ENCODE measurements around the gene PLEKHB2. TPM values are rescaled to one million over a fixed set of nuclear protein-coding genes. Genes with fewer than 3 reads are reported as not detected.
"Not testable (repeated sequence)": the region's sequence is repeated elsewhere in the genome, so short reads cannot be mapped to it uniquely, and the experiment has no call there.

PLEKHB2 gene
- polyA plus RNA-seq, 6 donors from 2014 or later = 53.5 to 68.1 (median 57.3) TPM

DNA sequence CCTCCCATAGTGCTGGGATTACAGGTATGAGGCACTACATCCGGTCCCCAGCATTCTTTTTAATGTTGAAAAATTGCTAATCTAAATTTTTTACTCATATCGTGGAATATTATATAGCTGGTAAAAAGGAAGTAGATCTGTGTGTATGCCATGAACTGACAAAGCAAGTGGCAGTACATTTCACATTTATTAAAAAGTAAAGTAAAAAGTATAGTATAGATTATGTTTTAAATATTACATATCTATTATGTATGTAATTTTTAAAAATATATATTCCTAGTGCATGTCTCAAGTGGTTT lies 25.1 kb downstream of the PLEKHB2 start:
- H3K4me1 Mint-ChIP-seq = no peaks in the 10 kb centered on the region
- no peak for DNase-seq
- H3K27me3 Mint-ChIP-seq = no peaks in the 10 kb centered on the region
- peaks cover 33 to 35% of the 10 kb centered on the region in 2 donors for H3K36me3 Mint-ChIP-seq
- no peak overlapping the region for H3K4me3 Mint-ChIP-seq
- ATAC-seq (ENCODE audit: low read depth in 2 of 2) = no peak
- H3K9me3 Mint-ChIP-seq = peaks cover 0 to 7% (median 2%) of the 10 kb centered on the region in 7 donors
- no peak overlapping the region for H3K27ac Mint-ChIP-seq

DNA sequence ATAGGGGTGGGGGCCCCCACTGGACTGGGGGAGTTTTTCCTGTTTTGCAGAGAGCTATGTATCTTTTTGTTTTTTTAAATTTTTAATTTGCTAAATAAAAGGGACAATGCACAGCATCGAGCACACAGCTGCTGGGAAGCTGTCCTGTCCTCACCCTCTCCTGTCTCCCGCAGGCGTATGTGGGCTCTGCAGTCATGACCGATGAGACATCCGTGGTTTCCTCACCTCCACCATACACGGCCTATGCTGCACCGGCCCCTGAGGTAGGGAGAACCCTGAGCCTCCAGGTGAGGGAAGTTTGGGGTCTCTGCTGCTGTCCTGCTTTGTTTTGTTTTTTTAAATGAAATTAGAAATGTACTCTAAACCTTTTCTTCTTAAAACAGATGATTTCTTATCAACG lies 27.6 kb downstream of the PLEKHB2 start:
- ATAC-seq (ENCODE audit: low read depth in 2 of 2) = no peak
- H3K36me3 Mint-ChIP-seq = peaks cover 31 to 34% of the 10 kb centered on the region in 2 donors
- H3K27ac Mint-ChIP-seq = no peak overlapping the region
- DNase-seq = no peak
- H3K27me3 Mint-ChIP-seq = no peaks in the 10 kb centered on the region
- H3K9me3 Mint-ChIP-seq = peaks cover 0 to 7% (median 2%) of the 10 kb centered on the region in 7 donors
- peaks cover 0 to 4% (median 4%) of the 10 kb centered on the region in 3 donors for H3K4me1 Mint-ChIP-seq
- no peak overlapping the region for H3K4me3 Mint-ChIP-seq

DNA sequence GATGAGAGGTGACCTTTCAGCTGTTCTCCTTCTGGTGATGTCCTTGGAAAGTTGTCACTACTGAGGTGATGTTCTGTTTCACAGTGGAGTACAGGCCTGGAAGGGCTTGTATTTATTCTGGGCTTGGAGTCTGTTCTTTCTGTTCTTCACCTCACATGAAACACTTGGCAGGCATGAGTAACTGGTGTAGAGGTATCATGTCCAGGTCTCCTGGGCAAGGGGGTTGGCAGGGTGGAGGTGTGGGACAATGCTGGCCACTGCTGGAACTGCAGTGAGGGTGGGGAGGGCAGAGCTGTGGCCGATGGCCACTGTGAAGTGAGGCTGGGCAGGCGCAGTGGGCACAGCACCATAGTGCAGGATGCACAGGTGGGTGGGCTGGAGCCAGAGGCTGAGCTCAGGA lies 35.4 kb downstream of the PLEKHB2 start:
- no peak for ATAC-seq (ENCODE audit: low read depth in 2 of 2)
- Mint-ChIP-seq H3K4me1 (peaks cover 17 to 23% (median 18%) of the 10 kb centered on the region in 3 donors), H3K27ac (peak overlapping the region in 3 of 6 donors; percentile 16 to 78 (median 46)), H3K27me3 (no peaks in the 10 kb centered on the region), H3K4me3 (no peak overlapping the region), H3K9me3 (no peaks in the 10 kb centered on the region), H3K36me3 (peaks cover 27 to 31% of the 10 kb centered on the region in 2 donors)
- no peak for DNase-seq

DNA sequence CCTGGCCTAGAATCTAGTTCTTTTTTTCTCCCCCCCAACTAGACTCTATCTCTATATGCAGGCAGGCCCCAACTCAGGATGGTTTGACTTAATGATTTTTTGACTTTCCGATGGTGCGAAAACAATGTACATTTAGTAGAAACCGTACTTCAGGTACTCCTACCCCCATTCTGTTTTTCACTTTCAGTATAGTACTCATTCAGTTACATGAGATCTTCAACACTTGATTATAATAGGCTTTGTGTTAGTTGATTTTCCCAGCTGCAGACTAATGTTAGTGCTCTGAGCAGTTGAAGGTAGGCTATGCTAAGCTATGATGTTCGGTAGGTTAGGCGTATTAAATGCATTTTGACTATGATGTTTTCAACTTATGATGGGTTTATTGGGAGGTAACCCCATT lies 37.7 kb downstream of the PLEKHB2 start:
- no peak overlapping the region for H3K4me3 Mint-ChIP-seq
- H3K27ac Mint-ChIP-seq = no peak overlapping the region
- ATAC-seq (ENCODE audit: low read depth in 2 of 2) (no peak), DNase-seq (no peak)
- H3K27me3 Mint-ChIP-seq = no peaks in the 10 kb centered on the region
- H3K36me3 Mint-ChIP-seq = peaks cover 20% of the 10 kb centered on the region in 2 donors
- H3K4me1 Mint-ChIP-seq = peaks cover 13 to 20% (median 18%) of the 10 kb centered on the region in 3 donors
- H3K9me3 Mint-ChIP-seq = no peaks in the 10 kb centered on the region

DNA sequence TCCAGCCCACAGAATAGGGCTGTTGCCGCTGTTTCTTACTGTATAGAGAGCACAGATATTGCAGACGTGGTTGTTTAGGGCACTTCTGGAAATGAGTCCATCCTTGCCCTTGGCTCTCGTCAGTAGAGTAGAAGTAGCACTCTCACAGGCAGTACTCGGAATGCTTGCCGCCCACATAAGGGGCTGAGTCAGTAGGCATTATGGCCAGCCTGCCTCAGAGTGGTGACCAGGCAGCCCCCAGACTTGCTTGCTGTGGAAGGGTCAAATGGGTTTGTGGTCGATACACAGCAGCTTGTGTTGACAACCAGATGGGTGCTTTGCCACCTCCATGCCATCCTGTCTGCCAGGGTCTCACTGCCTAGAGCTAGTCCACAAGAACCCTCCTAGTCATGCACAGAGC lies 38.7 kb downstream of the PLEKHB2 start:
- Mint-ChIP-seq H3K27me3 (no peaks in the 10 kb centered on the region), H3K36me3 (peaks cover 14 to 20% of the 10 kb centered on the region in 2 donors), H3K4me1 (peaks cover 10 to 18% (median 17%) of the 10 kb centered on the region in 3 donors), H3K4me3 (no peak overlapping the region), H3K9me3 (no peaks in the 10 kb centered on the region), H3K27ac (no peak overlapping the region)
- DNase-seq = no peak
- no peak for ATAC-seq (ENCODE audit: low read depth in 2 of 2)

DNA sequence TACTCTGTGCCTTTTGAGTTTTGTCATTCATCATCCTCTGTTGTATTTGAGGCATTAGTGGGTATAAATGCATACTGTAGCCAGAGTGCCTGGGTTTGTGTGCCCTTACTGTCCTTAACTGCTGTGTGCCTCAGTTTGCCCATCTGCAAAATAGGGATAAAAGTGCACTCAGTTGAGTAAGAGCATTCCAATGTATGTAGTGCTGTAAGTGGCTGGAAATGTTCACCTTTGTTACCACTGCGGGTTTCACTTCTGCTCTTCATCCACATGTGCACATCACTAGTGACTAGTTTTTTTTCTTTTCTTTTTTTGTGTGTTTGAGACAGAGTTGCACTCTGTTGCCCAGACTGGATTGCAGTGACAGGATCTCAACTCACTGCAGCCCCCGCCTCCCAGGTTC lies 39.9 kb downstream of the PLEKHB2 start:
- Mint-ChIP-seq H3K9me3 (no peaks in the 10 kb centered on the region), H3K4me3 (no peak overlapping the region), H3K4me1 (peaks cover 5 to 17% (median 13%) of the 10 kb centered on the region in 3 donors), H3K36me3 (peaks cover 14 to 16% of the 10 kb centered on the region in 2 donors), H3K27me3 (no peaks in the 10 kb centered on the region), H3K27ac (peak overlapping the region in 3 of 6 donors; percentile 6 to 92 (median 26))
- no peak for DNase-seq
- peak; percentile 43 to 47 for ATAC-seq (ENCODE audit: low read depth in 2 of 2)

DNA sequence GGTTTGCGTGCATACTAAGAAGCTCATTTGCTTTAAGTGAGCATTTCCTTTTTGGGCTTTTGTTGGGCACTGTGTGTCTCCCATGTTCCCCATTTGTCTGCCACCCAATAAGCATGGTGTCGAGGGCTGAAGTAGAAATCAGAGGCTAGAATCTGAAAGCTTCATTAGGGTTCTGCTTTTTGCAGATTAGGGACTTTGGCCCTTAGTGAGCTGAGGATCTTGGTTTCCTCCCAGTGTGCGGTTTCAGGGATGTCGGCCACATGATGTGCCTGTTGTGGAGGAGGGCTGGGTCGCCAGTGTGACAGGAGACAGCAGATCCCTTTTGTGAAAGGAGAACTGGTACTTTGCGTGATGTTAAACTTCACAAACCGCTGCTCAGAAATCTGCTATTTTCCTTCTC lies 41.1 kb downstream of the PLEKHB2 start:
- H3K4me1 Mint-ChIP-seq = peaks cover 0 to 17% (median 8%) of the 10 kb centered on the region in 3 donors
- no peaks in the 10 kb centered on the region for H3K9me3 Mint-ChIP-seq
- H3K36me3 Mint-ChIP-seq = peaks cover 8 to 14% of the 10 kb centered on the region in 2 donors
- DNase-seq (no peak), ATAC-seq (ENCODE audit: low read depth in 2 of 2) (no peak)
- H3K27ac Mint-ChIP-seq = peak overlapping the region in 2 of 6 donors; percentile 11 to 56
- H3K27me3 Mint-ChIP-seq = no peaks in the 10 kb centered on the region
- peak overlapping the region in 1 of 8 donors; percentile 33 for H3K4me3 Mint-ChIP-seq

DNA sequence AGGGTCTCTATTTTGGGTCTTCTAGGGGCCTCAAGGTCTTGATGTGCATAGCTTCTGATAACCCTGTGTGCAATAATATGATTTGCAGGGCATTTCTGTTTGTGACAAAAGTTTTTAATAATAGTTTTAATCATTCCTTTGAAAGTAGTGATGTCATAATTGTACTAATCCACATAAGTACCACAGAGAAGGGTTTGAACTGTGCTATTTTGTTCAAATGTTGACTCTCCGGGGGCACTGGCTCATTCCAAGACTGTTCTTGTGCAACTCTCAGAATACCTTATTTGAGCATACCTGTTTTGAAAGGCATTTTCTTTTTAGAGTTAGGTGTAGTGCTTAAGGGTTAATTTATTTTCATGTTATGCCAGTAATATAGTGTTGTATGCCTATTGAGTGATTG lies 41.6 kb downstream of the PLEKHB2 start:
- ATAC-seq (ENCODE audit: low read depth in 2 of 2) = no peak
- no peaks in the 10 kb centered on the region for H3K27me3 Mint-ChIP-seq
- no peak for DNase-seq
- peaks cover 8 to 14% of the 10 kb centered on the region in 2 donors for H3K36me3 Mint-ChIP-seq
- peak overlapping the region in 2 of 6 donors; percentile 11 to 24 for H3K27ac Mint-ChIP-seq
- no peaks in the 10 kb centered on the region for H3K9me3 Mint-ChIP-seq
- peak overlapping the region in 1 of 8 donors; percentile 33 for H3K4me3 Mint-ChIP-seq
- H3K4me1 Mint-ChIP-seq = peaks cover 0 to 17% (median 8%) of the 10 kb centered on the region in 3 donors

DNA sequence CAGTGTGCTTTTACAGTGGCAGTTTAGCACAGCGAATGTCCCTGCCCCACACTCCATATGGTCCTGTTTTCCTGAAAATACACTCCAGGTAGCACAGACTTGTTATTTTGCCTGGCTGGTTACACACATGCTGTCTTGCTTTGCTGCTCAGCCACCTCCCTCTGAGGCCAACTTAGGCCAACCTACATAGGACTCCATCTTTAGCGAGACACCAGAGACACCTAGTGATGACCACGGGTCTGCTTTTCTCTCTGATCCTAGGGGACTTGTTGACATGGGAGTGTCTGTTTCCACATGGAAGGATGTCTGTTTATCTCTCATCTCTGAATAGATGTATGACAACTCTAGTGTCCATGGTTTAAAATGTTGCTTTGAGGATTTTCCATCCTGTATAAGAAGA lies 43.3 kb downstream of the PLEKHB2 start:
- DNase-seq = no peak
- Mint-ChIP-seq H3K36me3 (peaks cover 8 to 14% of the 10 kb centered on the region in 2 donors), H3K9me3 (no peaks in the 10 kb centered on the region), H3K27me3 (no peaks in the 10 kb centered on the region), H3K4me1 (peaks cover 0 to 12% (median 8%) of the 10 kb centered on the region in 3 donors), H3K27ac (peak overlapping the region in 1 of 6 donors; percentile 31), H3K4me3 (no peak overlapping the region)
- ATAC-seq (ENCODE audit: low read depth in 2 of 2) = no peak

DNA sequence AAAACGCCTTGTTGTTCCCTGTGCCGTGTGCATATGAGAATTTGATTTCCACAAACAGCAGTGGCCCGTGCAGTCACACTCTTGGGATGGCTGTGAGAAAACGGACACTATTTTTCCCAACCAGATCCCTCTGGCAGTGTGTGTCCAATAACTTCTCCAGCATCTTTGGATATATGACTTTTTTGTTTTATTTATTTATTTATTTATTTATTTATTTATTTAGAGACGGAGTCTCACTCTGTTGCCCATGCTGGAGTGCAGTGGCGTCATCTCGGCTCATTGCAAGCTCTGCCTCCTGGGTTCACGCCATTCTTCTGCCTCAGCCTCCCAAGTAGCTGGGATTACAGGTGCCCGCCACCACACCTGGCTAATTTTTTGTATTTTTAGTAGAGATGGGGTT lies 45.0 kb downstream of the PLEKHB2 start:
- H3K27me3 Mint-ChIP-seq; H3K9me3 Mint-ChIP-seq; H3K4me3 Mint-ChIP-seq; ATAC-seq (ENCODE audit: low read depth in 2 of 2); H3K36me3 Mint-ChIP-seq; DNase-seq: not testable (repeated sequence)
- Mint-ChIP-seq H3K4me1 (peaks cover 7 to 12% (median 8%) of the 10 kb centered on the region in 3 donors), H3K27ac (peak overlapping the region in 1 of 6 donors; percentile 36)

DNA sequence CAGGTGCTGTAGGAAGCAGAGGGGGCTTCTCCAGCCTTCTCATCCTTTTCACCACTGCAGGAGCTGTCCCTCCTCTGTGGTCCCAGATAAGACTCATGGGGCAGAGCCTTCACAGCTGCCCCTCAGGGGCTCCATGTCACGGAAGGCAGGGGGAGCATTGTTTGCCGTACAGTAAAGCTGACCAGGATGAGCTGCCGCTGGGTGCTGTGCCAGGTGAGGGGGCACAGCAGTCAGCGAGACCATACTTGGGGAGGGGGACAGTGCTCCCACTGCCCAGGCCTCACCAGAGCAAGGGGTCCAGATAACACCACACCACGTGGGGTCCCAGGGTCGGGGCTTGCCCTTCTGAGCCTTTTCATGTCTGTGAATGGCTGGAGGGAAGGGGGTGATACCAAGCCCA lies 46.3 kb downstream of the PLEKHB2 start:
- peaks cover 10 to 12% (median 11%) of the 10 kb centered on the region in 3 donors for H3K4me1 Mint-ChIP-seq
- no peak overlapping the region for H3K4me3 Mint-ChIP-seq
- H3K27ac Mint-ChIP-seq = peak overlapping the region in 2 of 6 donors; percentile 11 to 28
- H3K27me3 Mint-ChIP-seq = no peaks in the 10 kb centered on the region
- no peak for DNase-seq
- H3K36me3 Mint-ChIP-seq = peaks cover 8% of the 10 kb centered on the region in 2 donors
- no peak for ATAC-seq (ENCODE audit: low read depth in 2 of 2)
- no peaks in the 10 kb centered on the region for H3K9me3 Mint-ChIP-seq

DNA sequence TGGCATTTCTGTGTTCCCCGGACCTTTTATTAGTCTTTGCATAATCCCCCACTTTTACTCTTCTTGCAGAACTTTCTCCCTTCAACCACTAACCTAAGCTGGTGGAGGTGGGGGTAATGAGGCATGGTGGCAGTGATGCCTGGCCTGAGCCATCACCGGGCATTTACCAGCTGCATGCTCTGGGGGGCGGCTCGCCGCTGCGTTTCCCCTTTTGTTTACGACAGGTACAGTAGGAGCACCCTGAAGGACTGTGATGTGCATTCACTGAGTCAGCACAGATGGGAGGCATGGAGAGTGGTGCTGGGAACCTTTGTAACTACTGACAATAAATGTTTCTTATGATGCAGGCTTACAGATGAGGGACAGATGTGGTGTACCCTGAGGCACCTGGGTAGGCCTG lies 46.9 kb downstream of the PLEKHB2 start:
- no peak for DNase-seq
- H3K27ac Mint-ChIP-seq = no peak overlapping the region
- no peak overlapping the region for H3K4me3 Mint-ChIP-seq
- H3K9me3 Mint-ChIP-seq = no peaks in the 10 kb centered on the region
- no peak for ATAC-seq (ENCODE audit: low read depth in 2 of 2)
- peaks cover 8% of the 10 kb centered on the region in 2 donors for H3K36me3 Mint-ChIP-seq
- peaks cover 12 to 19% (median 18%) of the 10 kb centered on the region in 3 donors for H3K4me1 Mint-ChIP-seq
- no peaks in the 10 kb centered on the region for H3K27me3 Mint-ChIP-seq

DNA sequence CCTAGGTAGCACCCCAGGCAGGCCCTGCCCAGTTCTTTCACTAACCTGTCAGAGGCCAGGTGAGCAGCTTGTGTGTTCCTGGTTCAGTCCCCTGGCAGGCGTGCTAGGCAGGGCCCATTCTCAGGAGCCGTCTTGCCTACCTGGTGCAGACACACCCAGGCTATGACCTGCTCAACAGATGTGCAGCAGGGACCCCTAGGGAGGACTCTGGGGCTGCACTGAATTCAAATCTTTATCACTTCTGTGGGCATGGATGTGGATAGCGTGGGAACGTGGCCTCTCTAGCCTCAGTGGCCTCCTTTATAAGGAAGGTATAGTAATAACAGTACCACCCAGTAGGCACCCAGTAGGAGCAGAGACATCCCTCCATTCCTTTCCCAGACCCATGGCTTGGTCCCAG lies 48.4 kb downstream of the PLEKHB2 start:
- no peaks in the 10 kb centered on the region for H3K9me3 Mint-ChIP-seq
- peak overlapping the region in 1 of 8 donors; percentile 57 for H3K4me3 Mint-ChIP-seq
- peaks cover 17 to 22% (median 22%) of the 10 kb centered on the region in 3 donors for H3K4me1 Mint-ChIP-seq
- no peak overlapping the region for H3K27ac Mint-ChIP-seq
- peaks cover 8% of the 10 kb centered on the region in 2 donors for H3K36me3 Mint-ChIP-seq
- ATAC-seq (ENCODE audit: low read depth in 2 of 2) (no peak), DNase-seq (no peak)
- H3K27me3 Mint-ChIP-seq = no peaks in the 10 kb centered on the region

DNA sequence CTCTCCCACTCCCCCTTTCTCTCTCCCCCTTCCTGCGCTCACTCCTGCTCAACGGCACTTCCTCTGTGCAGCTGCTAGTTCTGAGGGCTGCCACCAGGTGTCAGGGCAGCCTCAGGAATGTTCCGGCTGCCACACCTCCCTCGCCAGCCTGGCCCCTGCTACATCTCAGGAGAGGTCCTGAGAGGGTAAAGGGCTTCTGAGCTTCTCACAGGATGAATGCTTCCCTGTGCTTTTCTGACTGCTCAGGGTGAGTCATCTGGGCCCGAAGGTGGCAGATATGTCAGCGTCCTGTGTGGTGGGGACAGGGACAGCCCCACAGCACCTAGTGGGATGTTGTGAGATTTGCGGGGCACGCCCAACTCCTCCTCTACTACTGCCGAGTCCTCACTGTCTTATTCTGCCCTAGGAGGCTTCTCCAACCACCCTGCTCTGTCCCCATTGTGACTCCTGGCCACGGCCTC lies 49.0 kb downstream of the PLEKHB2 start:
- no peaks in the 10 kb centered on the region for H3K9me3 Mint-ChIP-seq
- peaks cover 17 to 22% (median 22%) of the 10 kb centered on the region in 3 donors for H3K4me1 Mint-ChIP-seq
- peak; percentile 42 for DNase-seq
- peak; percentile 85 to 90 for ATAC-seq (ENCODE audit: low read depth in 2 of 2)
- peak overlapping the region in 2 of 6 donors; percentile 13 to 15 for H3K27ac Mint-ChIP-seq
- no peak overlapping the region for H3K4me3 Mint-ChIP-seq
- no peaks in the 10 kb centered on the region for H3K27me3 Mint-ChIP-seq
- H3K36me3 Mint-ChIP-seq = peaks cover 8% of the 10 kb centered on the region in 2 donors

Data from naive B cell (primary cell).